ENCODE results near the gene HM13. TPM values are rescaled to one million over a fixed set of nuclear protein-coding genes. Genes with fewer than 3 reads are reported as not detected.
A peak's percentile ranks its signal among the peaks of the same experiment; 100 is the strongest.
"Not testable (repeated sequence)": the region's sequence is repeated elsewhere in the genome, so short reads cannot be mapped to it uniquely, and the experiment has no call there.

HM13 gene
- total and polyA plus RNA-seq, 2 donors (not counting 1 experiment from before 2014, with no cell fraction given): 73.2 to 85.1 TPM

DNA sequence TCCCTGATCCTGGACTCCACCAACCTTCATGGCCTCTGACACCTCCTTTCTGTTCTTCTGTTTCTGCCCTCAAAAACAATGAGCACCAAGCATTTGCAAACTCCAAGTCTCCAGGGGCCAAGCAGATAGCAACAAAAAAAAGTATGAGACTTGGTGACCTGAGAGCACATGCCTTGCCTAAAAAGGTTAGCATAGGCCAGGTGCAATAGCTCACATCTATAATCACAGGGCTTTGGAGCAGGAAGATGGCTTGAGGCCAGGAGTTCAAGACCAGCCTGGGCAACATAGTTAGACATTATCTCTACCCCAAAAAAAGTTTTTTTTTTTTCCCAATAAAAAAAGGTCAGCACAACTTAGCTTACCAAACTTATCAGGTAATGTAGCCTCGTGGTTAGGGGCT is 13.7 kb upstream of the HM13 start:
- Mint-ChIP-seq H3K27me3 (peaks cover 26% of the 10 kb centered on the region), H3K9me3 (ENCODE audit: insufficient read depth) (no peaks in the 10 kb centered on the region), H3K4me3 (no peak overlapping the region), H3K27ac (no peak overlapping the region), H3K4me1 (peaks cover 2% of the 10 kb centered on the region)
- no peak overlapping the region for H2AFZ ChIP-seq (ENCODE audit: insufficient read depth, low read depth, low read length, poor library complexity, severe bottlenecking)
- no peaks in the 10 kb centered on the region for H3K36me3 ChIP-seq (replicated peaks in 1 of 2; ENCODE audit: control extremely low read depth in 1 of 2, control insufficient read depth in 1 of 2, extremely low read depth in 1 of 2, insufficient read depth in 2 of 2, low read length in 1 of 2)
- intact Hi-C loops (cut with micrococcal nuclease): no loop called here
- TF ChIP-seq, protein P1, sequence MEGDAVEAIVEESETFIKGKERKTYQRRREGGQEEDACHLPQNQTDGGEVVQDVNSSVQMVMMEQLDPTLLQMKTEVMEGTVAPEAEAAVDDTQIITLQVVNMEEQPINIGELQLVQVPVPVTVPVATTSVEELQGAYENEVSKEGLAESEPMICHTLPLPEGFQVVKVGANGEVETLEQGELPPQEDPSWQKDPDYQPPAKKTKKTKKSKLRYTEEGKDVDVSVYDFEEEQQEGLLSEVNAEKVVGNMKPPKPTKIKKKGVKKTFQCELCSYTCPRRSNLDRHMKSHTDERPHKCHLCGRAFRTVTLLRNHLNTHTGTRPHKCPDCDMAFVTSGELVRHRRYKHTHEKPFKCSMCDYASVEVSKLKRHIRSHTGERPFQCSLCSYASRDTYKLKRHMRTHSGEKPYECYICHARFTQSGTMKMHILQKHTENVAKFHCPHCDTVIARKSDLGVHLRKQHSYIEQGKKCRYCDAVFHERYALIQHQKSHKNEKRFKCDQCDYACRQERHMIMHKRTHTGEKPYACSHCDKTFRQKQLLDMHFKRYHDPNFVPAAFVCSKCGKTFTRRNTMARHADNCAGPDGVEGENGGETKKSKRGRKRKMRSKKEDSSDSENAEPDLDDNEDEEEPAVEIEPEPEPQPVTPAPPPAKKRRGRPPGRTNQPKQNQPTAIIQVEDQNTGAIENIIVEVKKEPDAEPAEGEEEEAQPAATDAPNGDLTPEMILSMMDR (IDR thresholded peaks at IDR 0.05): no peak
- no peak for TF ChIP-seq EZH2 (IDR thresholded peaks at IDR 0.05; ENCODE audit: borderline replicate concordance, insufficient read depth, low read depth, low read length, poor library complexity, severe bottlenecking)
- peaks cover 0 to 7% of the 10 kb centered on the region in 2 donors for H3K4me1 ChIP-seq (ENCODE audit: control insufficient read depth in 2 of 2, insufficient read depth in 2 of 2, low read length in 2 of 2)
- CTCF ChIA-PET: interaction anchor here (1.0 kb wide), 1 partner anchor 40 kb away, joined by 3 read pairs; no protein-coding TSS in a partner anchor
- no peaks in the 10 kb centered on the region for H3K79me2 ChIP-seq (ENCODE audit: control insufficient read depth, insufficient read depth, low read length)
- ATAC-seq (ENCODE audit: low read depth) (no peak), DNase-seq (no peak)
- 67% methylated on average over 1 of the region's 1 CpG for WGBS (ENCODE audit: insufficient coverage)
- no peaks in the 10 kb centered on the region for H3K9me3 ChIP-seq (ENCODE audit: control extremely low read depth in 1 of 3, control insufficient read depth in 2 of 3, insufficient read depth in 1 of 3, low read length in 2 of 3)
- H4K20me1 ChIP-seq (ENCODE audit: control insufficient read depth, insufficient read depth, low read length, poor library complexity, severe bottlenecking): no peaks in the 10 kb centered on the region
- H3K4me2 ChIP-seq (replicated peaks; ENCODE audit: low read depth, low read length, poor library complexity, severe bottlenecking): no peak overlapping the region
- POLR2A ChIA-PET: no interaction called here
- H3K27ac ChIP-seq (ENCODE audit: low read length in 2 of 2): no peak overlapping the region
- no peak overlapping the region for H3K9ac ChIP-seq (ENCODE audit: low read length)
- peaks cover 0 to 5% (median 2%) of the 10 kb centered on the region in 4 experiments for H3K27me3 ChIP-seq (replicated peaks in 1 of 4; ENCODE audit: control extremely low read depth in 1 of 4, control insufficient read depth in 3 of 4, insufficient read depth in 4 of 4, low read length in 3 of 4)
- H3K4me3 ChIP-seq (ENCODE audit: control extremely low read depth in 1 of 5, extremely low read depth in 1 of 5, insufficient read depth in 1 of 5, low read depth in 2 of 5, low read length in 4 of 5): no peak overlapping the region

DNA sequence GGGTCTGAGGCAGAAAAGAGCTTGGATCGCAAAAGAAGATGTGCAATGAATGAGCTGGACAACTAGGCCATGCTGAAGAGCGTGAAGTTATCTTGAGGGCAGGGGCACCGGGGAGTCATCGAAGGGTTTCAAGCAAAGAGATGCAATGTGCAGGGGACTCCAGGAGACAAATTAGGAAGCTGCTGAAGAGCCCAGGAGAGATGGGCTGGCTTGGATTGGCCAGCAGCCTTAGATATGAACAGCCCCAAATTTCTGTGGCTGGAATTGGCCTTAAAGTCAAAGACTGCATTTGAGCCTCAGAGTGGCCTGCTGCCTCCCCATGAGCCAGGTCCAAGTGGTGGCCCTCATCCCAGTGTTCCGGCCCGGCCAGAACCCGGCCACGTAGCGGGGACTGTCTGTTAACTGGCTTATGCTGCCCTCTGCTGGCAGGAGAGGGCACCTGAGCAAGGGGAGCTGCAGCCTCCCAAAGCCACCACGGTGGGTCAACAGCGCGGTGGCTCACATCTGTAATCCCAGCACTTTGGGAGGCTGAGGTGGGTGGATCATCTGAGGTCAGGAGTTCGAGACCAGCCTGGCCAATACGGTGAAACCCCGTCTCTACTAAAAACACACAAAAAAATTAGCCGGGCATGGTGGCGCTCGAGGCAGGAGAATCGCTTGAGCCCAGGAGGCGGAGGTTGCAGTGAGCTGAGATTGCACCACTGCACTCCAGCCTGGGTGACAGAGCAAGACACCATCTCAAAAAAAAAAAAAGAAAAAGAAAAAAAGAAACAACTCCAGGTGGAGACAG is 11.2 kb upstream of the HM13 start:
- TF ChIP-seq, protein P1 (IDR thresholded peaks at IDR 0.05): peak; percentile 94
- H3K27ac ChIP-seq (ENCODE audit: low read length in 2 of 2); H4K20me1 ChIP-seq (ENCODE audit: control insufficient read depth, insufficient read depth, low read length, poor library complexity, severe bottlenecking); H3K27me3 ChIP-seq (replicated peaks in 1 of 4; ENCODE audit: control extremely low read depth in 1 of 4, control insufficient read depth in 3 of 4, insufficient read depth in 4 of 4, low read length in 3 of 4); H3K9ac ChIP-seq (ENCODE audit: low read length); H3K79me2 ChIP-seq (ENCODE audit: control insufficient read depth, insufficient read depth, low read length); H3K4me1 Mint-ChIP-seq; POLR2A ChIA-PET; H3K27ac Mint-ChIP-seq; H3K4me3 ChIP-seq (ENCODE audit: control extremely low read depth in 1 of 5, extremely low read depth in 1 of 5, insufficient read depth in 1 of 5, low read depth in 2 of 5, low read length in 4 of 5); H3K4me3 Mint-ChIP-seq; H3K9me3 ChIP-seq (ENCODE audit: control extremely low read depth in 1 of 3, control insufficient read depth in 2 of 3, insufficient read depth in 1 of 3, low read length in 2 of 3); H3K9me3 Mint-ChIP-seq (ENCODE audit: insufficient read depth); H3K4me1 ChIP-seq (ENCODE audit: control insufficient read depth in 2 of 2, insufficient read depth in 2 of 2, low read length in 2 of 2); H3K36me3 ChIP-seq (replicated peaks in 1 of 2; ENCODE audit: control extremely low read depth in 1 of 2, control insufficient read depth in 1 of 2, extremely low read depth in 1 of 2, insufficient read depth in 2 of 2, low read length in 1 of 2): not testable (repeated sequence)
- WGBS (ENCODE audit: insufficient coverage): 43% methylated on average over 17 of the region's 20 CpGs
- DNase-seq (peak; percentile 80), ATAC-seq (ENCODE audit: low read depth) (peak; percentile 99)
- CTCF ChIA-PET: interaction anchor here (0.6 to 4.6 kb wide), 20 partner anchors 8 to 1147 kb away, joined by 3 to 64 read pairs (median 6); partner anchors contain the start of genes DEFB124, HM13 and REM1
- peaks cover 20% of the 10 kb centered on the region for H3K27me3 Mint-ChIP-seq
- H3K4me2 ChIP-seq (replicated peaks; ENCODE audit: low read depth, low read length, poor library complexity, severe bottlenecking): peak overlapping the region; percentile 1
- H2AFZ ChIP-seq (ENCODE audit: insufficient read depth, low read depth, low read length, poor library complexity, severe bottlenecking): peak overlapping the region; percentile 22
- intact Hi-C loops (cut with micrococcal nuclease): loop anchor here (1.0 kb wide), 1 partner anchor 11 kb away; the partner anchor contains the start of gene HM13
